ENCODE results near the gene CENPV. TPM values are rescaled to one million over a fixed set of nuclear protein-coding genes. Genes with fewer than 3 reads are reported as not detected.

The CENPV gene
- total and polyA plus RNA-seq, 2 donors (not counting 3 experiments of a cell fraction or from before 2014, with no cell fraction given): 38.2 to 41.6 TPM

GRCh38 chr17:16377941-16378341, 24.7 kb upstream of the CENPV start:
- BruUV-seq (replicated peaks): no TSS peak
- no peaks in the 10 kb centered on the region for H3K9me1 ChIP-seq (replicated peaks; ENCODE audit: control insufficient read depth, extremely low read depth, insufficient read depth, low read length)
- intact Hi-C loops (cut with micrococcal nuclease) (no loop called here), dilution Hi-C loops (cut with MboI; ENCODE audit: extremely low pct_ligation_motif_present, low sequenced_read_pairs) (no loop called here)
- H3K4me3 ChIP-seq (replicated peaks in 1 of 3; ENCODE audit: insufficient read depth in 1 of 3, low read depth in 1 of 3, low read length in 3 of 3): no peak overlapping the region
- H2AFZ ChIP-seq (ENCODE audit: low read depth, low read length): no peak overlapping the region
- TF ChIP-seq POLR2A (IDR thresholded peaks at IDR 0.05; ENCODE audit: low read depth, low read length) (no peak), MYC (IDR thresholded peaks at IDR 0.05; ENCODE audit: low read depth, low read length) (no peak), JUN (IDR thresholded peaks at IDR 0.05; ENCODE audit: borderline replicate concordance, insufficient read depth, insufficient read length, low read depth) (no peak), MAX (IDR thresholded peaks at IDR 0.05; ENCODE audit: insufficient read depth, insufficient read length) (no peak), EZH2 (IDR thresholded peaks at IDR 0.05; ENCODE audit: borderline replicate concordance, low read depth, low read length, severe bottlenecking) (no peak), POLR2AphosphoS5 (IDR thresholded peaks at IDR 0.05; ENCODE audit: insufficient read depth, low read depth, low read length) (no peak), GATA2 (IDR thresholded peaks at IDR 0.05; ENCODE audit: insufficient read depth, insufficient read length, low read depth, low read length) (no peak), FOS (IDR thresholded peaks at IDR 0.05; ENCODE audit: borderline replicate concordance, insufficient read depth, low read length) (no peak)
- TF ChIP-seq, protein P1, sequence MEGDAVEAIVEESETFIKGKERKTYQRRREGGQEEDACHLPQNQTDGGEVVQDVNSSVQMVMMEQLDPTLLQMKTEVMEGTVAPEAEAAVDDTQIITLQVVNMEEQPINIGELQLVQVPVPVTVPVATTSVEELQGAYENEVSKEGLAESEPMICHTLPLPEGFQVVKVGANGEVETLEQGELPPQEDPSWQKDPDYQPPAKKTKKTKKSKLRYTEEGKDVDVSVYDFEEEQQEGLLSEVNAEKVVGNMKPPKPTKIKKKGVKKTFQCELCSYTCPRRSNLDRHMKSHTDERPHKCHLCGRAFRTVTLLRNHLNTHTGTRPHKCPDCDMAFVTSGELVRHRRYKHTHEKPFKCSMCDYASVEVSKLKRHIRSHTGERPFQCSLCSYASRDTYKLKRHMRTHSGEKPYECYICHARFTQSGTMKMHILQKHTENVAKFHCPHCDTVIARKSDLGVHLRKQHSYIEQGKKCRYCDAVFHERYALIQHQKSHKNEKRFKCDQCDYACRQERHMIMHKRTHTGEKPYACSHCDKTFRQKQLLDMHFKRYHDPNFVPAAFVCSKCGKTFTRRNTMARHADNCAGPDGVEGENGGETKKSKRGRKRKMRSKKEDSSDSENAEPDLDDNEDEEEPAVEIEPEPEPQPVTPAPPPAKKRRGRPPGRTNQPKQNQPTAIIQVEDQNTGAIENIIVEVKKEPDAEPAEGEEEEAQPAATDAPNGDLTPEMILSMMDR (IDR thresholded peaks at IDR 0.05; ENCODE audit: extremely low read depth in 1 of 2, insufficient read depth in 1 of 2, low read depth in 1 of 2, low read length in 2 of 2): no peak
- ChIA-PET POLR2A (no interaction called here), CTCF (interaction anchor here (0.9 to 2.6 kb wide), 2 partner anchors 14 to 25 kb away, joined by 4 to 20 read pairs; partner anchors contain the start of gene CENPV)
- H3K4me2 ChIP-seq (ENCODE audit: insufficient read depth, low read length): no peak overlapping the region
- H3K27ac ChIP-seq (ENCODE audit: insufficient read depth, low read depth, low read length): no peak overlapping the region
- H3K36me3 ChIP-seq (ENCODE audit: control insufficient read depth in 2 of 2, extremely low read depth in 1 of 2, insufficient read depth in 2 of 2, low read length in 2 of 2): peaks cover 0 to 6% of the 10 kb centered on the region in 2 experiments
- H3K9ac ChIP-seq (replicated peaks; ENCODE audit: extremely low read depth, insufficient read depth, low read length): no peak overlapping the region
- no peaks in the 10 kb centered on the region for H4K20me1 ChIP-seq (replicated peaks; ENCODE audit: control insufficient read depth, extremely low read depth, insufficient read depth, low read length)
- DNase-seq (ENCODE audit: low read depth, low spot score) (peak; percentile 50), FAIRE-seq (peak; percentile 12)
- no peaks in the 10 kb centered on the region for H3K27me3 ChIP-seq (ENCODE audit: control insufficient read depth in 2 of 2, insufficient read depth in 2 of 2, low read length in 2 of 2)
- peaks cover 18% of the 10 kb centered on the region for H3K79me2 ChIP-seq (ENCODE audit: control insufficient read depth, insufficient read depth, low read length)
- no peaks in the 10 kb centered on the region for H3K9me3 ChIP-seq (replicated peaks; ENCODE audit: control insufficient read depth, insufficient read depth, low read length)
- H3K4me1 ChIP-seq (ENCODE audit: control insufficient read depth, extremely low read depth, insufficient read depth, low read length): peaks cover 4% of the 10 kb centered on the region
